ENCODE results near the gene RBM17.
A peak's percentile ranks its signal among the peaks of the same experiment; 100 is the strongest.
"Not testable (repeated sequence)": the region's sequence is repeated elsewhere in the genome, so short reads cannot be mapped to it uniquely, and the experiment has no call there.

RBM17 gene

DNA sequence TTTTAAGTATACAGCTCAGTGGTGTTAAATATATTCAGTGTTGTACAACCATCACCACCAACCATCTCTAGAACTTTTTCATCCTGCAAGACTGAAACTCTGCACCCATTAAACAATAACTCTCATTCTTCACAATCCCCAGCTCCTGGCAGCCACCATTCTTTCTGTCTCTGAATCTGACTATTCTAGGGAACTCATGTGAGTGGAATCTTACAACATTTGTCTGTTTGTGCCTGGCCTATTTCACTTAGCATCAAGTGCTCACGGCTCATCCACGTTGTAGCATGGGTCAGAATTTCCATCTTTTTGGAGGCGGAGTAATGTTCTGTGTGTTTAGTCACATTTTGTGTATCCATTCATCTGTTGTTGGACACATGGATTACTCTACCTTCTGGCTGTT lies 73.1 kb downstream of the RBM17 start:
- DNase-seq (ENCODE audit: low spot score): peak; percentile 86

DNA sequence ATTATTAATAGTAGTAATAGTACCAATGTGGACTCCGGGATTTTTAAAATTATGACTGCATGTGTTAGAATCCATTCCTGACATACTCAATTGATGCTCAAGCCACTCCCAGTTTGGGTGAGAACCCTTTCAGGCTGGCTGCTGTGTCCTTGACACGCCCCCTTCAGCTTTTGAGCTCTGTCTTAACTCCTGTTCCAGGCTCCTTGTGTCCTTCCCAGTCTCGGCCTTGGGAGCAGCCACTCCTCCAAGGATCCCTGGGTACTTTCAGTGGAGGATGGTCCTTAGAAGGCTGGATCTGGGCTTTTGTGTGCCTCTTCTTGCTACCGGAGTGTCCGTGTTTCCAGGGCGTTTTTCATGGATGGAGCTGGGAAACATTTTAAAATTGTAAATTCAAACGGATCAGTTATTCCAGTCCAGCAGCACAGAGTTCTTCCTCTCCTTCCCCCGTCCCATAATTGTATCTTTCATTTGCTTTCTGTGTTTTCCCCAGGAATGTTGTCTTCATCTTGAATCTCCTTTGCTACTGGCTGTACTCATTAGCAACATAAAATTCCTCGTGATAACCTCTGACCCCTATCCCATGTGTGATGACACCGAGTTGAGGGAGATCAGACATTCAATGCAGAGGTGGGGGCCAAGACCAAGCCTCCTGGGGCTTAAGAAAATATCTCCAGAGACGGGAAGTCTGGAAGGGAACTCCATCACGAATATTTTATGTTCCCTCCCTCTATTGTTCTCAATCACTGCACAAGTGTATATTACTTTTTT lies 73.9 kb downstream of the RBM17 start:
- DNase-seq (ENCODE audit: low spot score): no peak

DNA sequence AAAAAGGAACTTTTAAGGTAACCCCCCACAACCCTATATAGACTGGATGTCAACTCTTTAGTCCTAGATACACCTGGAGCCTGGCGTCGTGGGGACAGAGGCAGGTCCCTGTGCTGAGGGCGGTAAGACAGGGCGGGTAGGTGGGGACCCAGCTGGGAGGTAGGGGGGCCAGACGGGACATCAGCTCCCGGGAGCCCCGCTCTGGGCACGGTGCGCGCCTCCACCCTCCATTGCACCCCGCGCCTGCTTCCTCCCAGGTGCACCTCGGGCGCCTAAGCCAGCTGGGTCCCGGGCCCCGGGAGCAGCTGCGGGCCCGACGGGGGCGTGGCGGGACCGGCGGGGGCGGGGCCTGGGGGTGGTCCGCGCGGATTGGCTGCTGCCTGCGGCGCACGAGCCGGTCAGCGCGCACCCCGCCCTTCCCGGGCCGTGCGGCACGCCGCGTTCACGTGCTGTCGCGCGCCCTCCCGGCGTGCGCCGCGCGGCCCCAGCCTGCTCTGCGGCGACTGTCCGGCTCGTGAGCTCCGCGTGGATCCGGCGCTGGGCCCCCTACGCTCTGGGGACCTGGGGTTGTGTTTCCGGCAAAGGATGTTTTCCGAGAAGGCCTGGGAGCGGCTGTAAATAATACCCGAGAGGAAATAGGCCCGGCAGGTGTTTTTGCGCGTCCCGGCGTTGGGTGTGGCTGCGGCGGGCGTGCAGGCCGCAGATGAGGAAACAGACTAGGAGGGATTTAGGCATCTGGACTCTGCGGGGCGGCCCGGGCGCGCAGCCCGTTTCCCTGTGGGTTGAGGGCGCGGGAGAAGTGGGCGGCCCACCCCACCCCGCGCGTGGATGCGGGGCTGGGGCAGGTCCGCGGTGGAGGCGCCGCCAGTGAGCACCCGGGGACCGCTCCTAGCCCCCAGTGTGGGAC lies 74.8 kb downstream of the RBM17 start:
- DNase-seq (ENCODE audit: low spot score): peak; percentile 84

DNA sequence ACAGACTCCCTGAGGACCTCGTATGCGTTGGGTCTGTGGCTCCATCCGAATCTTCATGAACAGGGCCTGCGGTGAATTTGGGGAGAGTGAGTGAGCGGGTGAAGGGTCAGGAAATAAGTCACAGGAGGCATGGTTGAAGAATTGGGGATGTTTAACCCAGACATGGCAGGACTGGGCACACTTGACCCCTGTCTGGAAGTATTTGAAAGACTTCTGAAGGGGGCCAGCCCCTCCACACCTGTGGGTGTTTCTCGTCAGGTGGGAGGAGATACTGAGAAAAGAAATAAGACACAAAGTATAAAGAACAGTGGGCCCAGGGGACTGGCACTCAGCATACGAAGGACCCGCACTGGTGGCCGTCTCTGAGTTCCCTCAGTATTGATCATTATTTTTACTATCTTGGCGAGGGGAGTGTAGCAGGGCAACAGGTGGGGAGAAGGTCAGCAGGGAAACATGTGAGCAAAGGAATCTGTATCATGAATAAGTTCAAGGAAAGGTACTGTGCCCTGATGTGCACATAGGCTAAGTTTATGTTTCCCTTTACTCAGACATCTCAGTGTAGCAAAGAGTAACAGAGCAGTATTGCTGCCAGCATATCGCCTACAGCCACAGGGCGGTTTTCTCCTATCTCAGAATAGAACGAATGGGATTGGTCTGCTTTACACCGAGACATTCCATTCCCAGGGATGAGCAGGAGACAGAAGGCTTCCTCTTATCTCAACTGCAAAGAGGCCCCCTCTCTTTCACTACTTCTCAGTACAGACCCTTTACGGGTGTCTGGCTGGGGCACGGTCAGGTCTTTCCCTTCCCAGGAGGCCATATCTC lies 75.6 kb downstream of the RBM17 start:
- no peak for DNase-seq (ENCODE audit: low spot score)

DNA sequence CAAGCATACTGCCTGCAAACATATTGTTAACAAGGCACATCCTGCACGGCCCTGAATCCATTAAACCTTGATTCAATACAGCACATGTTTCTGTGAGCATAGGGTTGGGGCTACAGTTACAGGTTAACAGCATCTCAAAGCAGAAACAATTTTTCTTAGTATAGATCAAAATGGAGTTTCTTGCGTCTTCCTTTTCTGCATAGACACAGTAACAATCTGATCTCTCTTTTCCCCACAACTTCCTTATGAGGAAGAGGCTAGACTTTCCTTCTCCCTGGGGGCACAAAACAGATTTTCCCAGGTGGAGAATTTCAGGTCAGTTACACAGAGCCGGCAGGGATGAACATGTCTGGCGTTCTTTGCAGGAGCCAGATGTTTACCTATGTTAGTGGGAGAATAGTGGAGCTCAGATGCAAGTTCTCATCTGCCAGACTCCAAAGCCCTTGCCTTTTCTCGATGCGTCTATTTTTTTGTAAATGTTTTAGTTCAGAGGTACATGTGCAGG lies 76.4 kb downstream of the RBM17 start:
- DNase-seq (ENCODE audit: low spot score): no peak

DNA sequence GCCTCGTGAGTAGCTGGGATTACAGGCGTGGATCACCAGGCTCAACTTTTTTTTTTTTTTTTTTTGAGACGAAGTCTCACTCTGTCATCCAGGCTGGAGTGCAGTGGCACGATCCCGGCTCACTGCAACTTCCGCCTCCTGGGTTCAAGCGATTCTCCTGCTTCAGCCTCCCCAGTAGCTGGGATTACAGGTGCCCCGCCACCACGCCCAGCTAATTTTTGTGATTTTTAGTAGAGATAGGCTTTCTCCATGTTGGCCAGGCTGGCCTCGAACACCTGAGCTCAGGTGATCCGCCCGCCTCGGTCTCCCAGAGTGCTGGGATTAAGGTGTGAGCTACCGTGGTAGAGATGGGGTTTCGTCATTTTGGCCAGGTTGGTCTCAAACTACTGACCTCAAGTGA lies 77.1 kb downstream of the RBM17 start:
- DNase-seq (ENCODE audit: low spot score): not testable (repeated sequence)

Data from globus pallidus (tissue), 1 donor.